Neural progenitor cell (in vitro differentiated cells): ENCODE measurements around the gene ARRDC4.

Experiments used
- EZH2 ChIP-seq: fragments of 200-600 bp; sonication (generic); IDR thresholded peaks from 2 replicates; pipeline ENCODE4 v1.6.1; 2017; ENCODE audit warnings: antibody characterized with exemption, mild to moderate bottlenecking, moderate library complexity
- EZH2phosphoT487 ChIP-seq: fragments of 200-600 bp; sonication (generic); IDR thresholded peaks from 2 replicates; pipeline ENCODE4 v1.6.1; 2017; ENCODE audit warnings: antibody characterized with exemption
- TF ChIP-seq, protein P1 (sequence below): fragments of 200-600 bp; sonication (generic); IDR thresholded peaks from 2 replicates; pipeline ENCODE4 v1.5.1; 2017; ENCODE audit warnings: antibody characterized with exemption, mild to moderate bottlenecking

DNA sequence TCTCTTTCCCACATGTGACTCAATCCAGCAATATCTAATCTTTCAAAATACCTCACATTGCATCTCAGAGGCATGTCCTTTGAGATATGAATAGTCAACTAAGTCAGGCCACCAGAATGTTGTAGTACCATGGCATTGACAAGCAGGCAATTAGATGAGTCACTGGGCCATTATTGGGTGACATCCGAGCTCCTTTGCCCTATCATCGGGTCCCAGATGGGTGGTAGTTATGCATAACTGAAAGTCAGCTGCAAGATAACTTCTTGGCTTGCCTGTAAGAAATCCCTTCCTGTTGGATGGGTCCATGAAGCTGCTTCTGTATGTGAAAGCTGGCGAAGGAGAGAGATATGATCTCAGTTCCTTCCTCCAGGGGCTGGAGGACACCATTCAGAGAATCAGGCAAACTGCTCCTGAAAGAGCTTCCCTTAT lies 32.8 kb downstream of the ARRDC4 start:
- TF ChIP-seq, protein P1, sequence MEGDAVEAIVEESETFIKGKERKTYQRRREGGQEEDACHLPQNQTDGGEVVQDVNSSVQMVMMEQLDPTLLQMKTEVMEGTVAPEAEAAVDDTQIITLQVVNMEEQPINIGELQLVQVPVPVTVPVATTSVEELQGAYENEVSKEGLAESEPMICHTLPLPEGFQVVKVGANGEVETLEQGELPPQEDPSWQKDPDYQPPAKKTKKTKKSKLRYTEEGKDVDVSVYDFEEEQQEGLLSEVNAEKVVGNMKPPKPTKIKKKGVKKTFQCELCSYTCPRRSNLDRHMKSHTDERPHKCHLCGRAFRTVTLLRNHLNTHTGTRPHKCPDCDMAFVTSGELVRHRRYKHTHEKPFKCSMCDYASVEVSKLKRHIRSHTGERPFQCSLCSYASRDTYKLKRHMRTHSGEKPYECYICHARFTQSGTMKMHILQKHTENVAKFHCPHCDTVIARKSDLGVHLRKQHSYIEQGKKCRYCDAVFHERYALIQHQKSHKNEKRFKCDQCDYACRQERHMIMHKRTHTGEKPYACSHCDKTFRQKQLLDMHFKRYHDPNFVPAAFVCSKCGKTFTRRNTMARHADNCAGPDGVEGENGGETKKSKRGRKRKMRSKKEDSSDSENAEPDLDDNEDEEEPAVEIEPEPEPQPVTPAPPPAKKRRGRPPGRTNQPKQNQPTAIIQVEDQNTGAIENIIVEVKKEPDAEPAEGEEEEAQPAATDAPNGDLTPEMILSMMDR, result no peak
- TF ChIP-seq EZH2, result no peak
- no peak for TF ChIP-seq EZH2phosphoT487
